OCI-LY7 (cell line): ENCODE data around the gene LRP5. TPM values are rescaled to one million over a fixed set of nuclear protein-coding genes. Genes with fewer than 3 reads are reported as not detected.

Source experiments
- BruUV-seq: library from RNA; stranded (reverse); fragments of 400-500 nt; replicated peaks from 2 replicates; lab custom pipeline; 2021; lab: Mats Ljungman, UMichigan
- CTCF ChIA-PET: fragments of 300-600 bp; sonication (Branson Sonifier 250); formaldehyde crosslinking; loops from one replicate; lab custom pipeline; 2022; ENCODE audit warnings: antibody characterized with exemption; ENCODE audit not compliant: unreplicated experiment; lab: Charles Lee
- POLR2A ChIA-PET: fragments of 300-600 bp; sonication (Branson Sonifier 250); formaldehyde crosslinking; loops from one replicate; lab custom pipeline; 2022; ENCODE audit warnings: antibody characterized with exemption; lab: Charles Lee
- DNase-seq: peaks from one replicate; pipeline ENCODE4 v3.0.0-alpha.2; 2015; ENCODE audit warnings: low spot score
- H2AFZ ChIP-seq: fragments of 200-600 bp; sonication (generic), shearing (Covaris generic); 2 replicates; pipeline ENCODE4 v1.6.1; 2014; ENCODE audit warnings: mild to moderate bottlenecking, antibody characterized with exemption, low read length, moderate library complexity
- H3K27ac ChIP-seq: fragments of 200-600 bp; sonication (generic); 2 replicates; pipeline ENCODE4 v1.5.1; 2014; ENCODE audit warnings: mixed run types, low read depth, mild to moderate bottlenecking, moderate library complexity, low read length, inconsistent platforms; ENCODE audit not compliant: poor library complexity, severe bottlenecking
- H3K36me3 ChIP-seq: fragments of 200-600 bp; sonication (generic); 2 replicates; pipeline ENCODE4 v1.6.1; 2014; ENCODE audit warnings: mild to moderate bottlenecking, antibody characterized with exemption, low read length, moderate library complexity, mixed read lengths; ENCODE audit not compliant: insufficient read depth
- H3K4me1 ChIP-seq: fragments of 200-600 bp; sonication (generic); 2 replicates; pipeline ENCODE4 v1.5.1; 2014; ENCODE audit warnings: mild to moderate bottlenecking, low read length; ENCODE audit not compliant: insufficient read depth, poor library complexity, severe bottlenecking
- H3K4me2 ChIP-seq: fragments of 200-600 bp; sonication (generic); 2 replicates; pipeline ENCODE4 v1.6.1; 2014; ENCODE audit warnings: mild to moderate bottlenecking, low read length
- H3K4me3 ChIP-seq: fragments of 200-600 bp; sonication (generic); 2 replicates; pipeline ENCODE4 v1.5.1; 2014; ENCODE audit warnings: mild to moderate bottlenecking, low read depth, low read length; ENCODE audit not compliant: poor library complexity, severe bottlenecking
- H3K79me2 ChIP-seq: fragments of 200-600 bp; sonication (generic); 2 replicates; pipeline ENCODE4 v1.6.1; 2016; ENCODE audit warnings: low read depth, mild to moderate bottlenecking, low read length, moderate library complexity, mixed read lengths; ENCODE audit not compliant: insufficient read depth
- H3K9me2 ChIP-seq: fragments of 200-600 bp; sonication (generic); 2 replicates; pipeline ENCODE4 v1.6.1; 2016; ENCODE audit warnings: mild to moderate bottlenecking, low read length, mixed read lengths; ENCODE audit not compliant: insufficient read depth
- H3K9me3 ChIP-seq: fragments of 200-600 bp; sonication (generic); 2 replicates; pipeline ENCODE4 v1.6.1; 2014; ENCODE audit warnings: mild to moderate bottlenecking, mixed run types, low read length, mixed read lengths
- H4K20me1 ChIP-seq: fragments of 200-600 bp; sonication (generic); 2 replicates; pipeline ENCODE4 v1.6.1; 2014; ENCODE audit warnings: mild to moderate bottlenecking, antibody characterized with exemption, low read length, moderate library complexity, mixed read lengths; ENCODE audit not compliant: insufficient read depth
- CTCF ChIP-seq: fragments of 200-600 bp; sonication (generic); conservative IDR thresholded peaks from 2 replicates; pipeline ENCODE4 v1.5.1; 2014; ENCODE audit warnings: mild to moderate bottlenecking, antibody characterized with exemption, low read length, moderate library complexity, mixed read lengths
- EZH2phosphoT487 ChIP-seq: fragments of 200-600 bp; sonication (generic); IDR thresholded peaks from 2 replicates; pipeline ENCODE4 v1.6.1; 2018; ENCODE audit warnings: low read depth, borderline replicate concordance, mild to moderate bottlenecking, mixed run types, antibody characterized with exemption, low read length, moderate library complexity, mixed read lengths
- intact Hi-C: fragments of 100-400 bp; cut with micrococcal nuclease; formaldehyde crosslinking; loops from one replicate; pipeline ENCODE4 v1.10.0; 2022; ENCODE audit not compliant: unreplicated experiment
- total RNA-seq, 2 experiments: library from RNA; depleted of rRNA in 1 of 2; stranded (reverse); fragments of >200 nt in 1 of 2; shearing (Covaris generic) in 1 of 2; gene quantifications; 2 replicates each; pipeline ENCODE4 v1.2.3, GENCODE V29; 2014 to 2022

The LRP5 gene
- total RNA-seq, 2 experiments from 2014 or later, result 0.60 TPM; not detected in 1

GRCh38 chr11:68324241-68324640 is 11.8 kb downstream of the LRP5 start:
- Histone ChIP-seq H3K4me3 (no peak overlapping the region), H3K36me3 (no peaks in the 10 kb centered on the region), H2AFZ (no peak overlapping the region), H3K9me2 (no peaks in the 10 kb centered on the region), H3K4me2 (no peak overlapping the region), H3K27ac (no peak overlapping the region), H3K79me2 (no peaks in the 10 kb centered on the region), H3K4me1 (no peaks in the 10 kb centered on the region), H4K20me1 (no peaks in the 10 kb centered on the region), H3K9me3 (no peaks in the 10 kb centered on the region)
- no peak for DNase-seq
- TF ChIP-seq EZH2phosphoT487 (no peak), CTCF (no peak)
- intact Hi-C loops, result no loop called here
- CTCF ChIA-PET, result no interaction called here
- POLR2A ChIA-PET, result no interaction called here
- no TSS peak for BruUV-seq

- DNase-seq, result no peak
- H2AFZ ChIP-seq, result no peak overlapping the region
- H3K9me2 ChIP-seq, result no peaks in the 10 kb centered on the region
- ChIA-PET CTCF (no interaction called here), POLR2A (no interaction called here)
- BruUV-seq, result no TSS peak
- no peak overlapping the region for H3K4me3 ChIP-seq
- H3K27ac ChIP-seq, result no peak overlapping the region
- no peak overlapping the region for H3K4me2 ChIP-seq
- H3K4me1 ChIP-seq, result no peaks in the 10 kb centered on the region
- no peaks in the 10 kb centered on the region for H3K36me3 ChIP-seq
- H3K9me3 ChIP-seq, result no peaks in the 10 kb centered on the region
- no peaks in the 10 kb centered on the region for H3K79me2 ChIP-seq
- H4K20me1 ChIP-seq, result no peaks in the 10 kb centered on the region
- TF ChIP-seq CTCF, result no peak
- TF ChIP-seq EZH2phosphoT487, result no peak
- intact Hi-C loops, result no loop called here
Observed at GRCh38 chr11:68324695-68325094, 12.3 kb downstream of the LRP5 start.

- H3K4me3 ChIP-seq, result no peak overlapping the region
- H3K79me2 ChIP-seq, result no peaks in the 10 kb centered on the region
- no peaks in the 10 kb centered on the region for H3K36me3 ChIP-seq
- TF ChIP-seq CTCF (no peak), EZH2phosphoT487 (no peak)
- BruUV-seq, result no TSS peak
- H3K4me1 ChIP-seq, result no peaks in the 10 kb centered on the region
- no peak overlapping the region for H2AFZ ChIP-seq
- CTCF ChIA-PET, result no interaction called here
- DNase-seq, result no peak
- no peak overlapping the region for H3K27ac ChIP-seq
- no peak overlapping the region for H3K4me2 ChIP-seq
- no peaks in the 10 kb centered on the region for H3K9me2 ChIP-seq
- no peaks in the 10 kb centered on the region for H4K20me1 ChIP-seq
- no peaks in the 10 kb centered on the region for H3K9me3 ChIP-seq
- intact Hi-C loops, result no loop called here
- POLR2A ChIA-PET, result no interaction called here
Observed at GRCh38 chr11:68325183-68325906, 13.0 kb downstream of the LRP5 start.
